Thymus (tissue), 11 donors: ENCODE results near the gene PSMG4. TPM values are rescaled to one million over a fixed set of nuclear protein-coding genes. Genes with fewer than 3 reads are reported as not detected.

Experiments used
- DNase-seq, 9 donors: peaks; one replicate each; pipeline ENCODE4 v3.0.0-alpha.2; 2013; ENCODE audit warnings: low spot score in 9 of 9, low read depth in 6 of 9, missing footprints in 1 of 9
- H3K27ac ChIP-seq, 2 donors: one replicate each; pipeline ENCODE4 v1.5.1; 2013; ENCODE audit warnings: control low read depth in 1 of 2, low read depth in 1 of 2, low read length in 1 of 2, mild to moderate bottlenecking in 1 of 2, moderate library complexity in 1 of 2
- H3K27me3 ChIP-seq, 2 donors: one replicate each; pipeline ENCODE4 v1.5.1; 2013; ENCODE audit warnings: low read length in 1 of 2; ENCODE audit not compliant: control insufficient read depth in 2 of 2, insufficient read depth in 1 of 2
- H3K36me3 ChIP-seq, 2 donors: one replicate each; pipeline ENCODE4 v1.5.1; 2013; ENCODE audit warnings: low read length in 1 of 2, mild to moderate bottlenecking in 1 of 2, moderate library complexity in 1 of 2; ENCODE audit not compliant: control insufficient read depth in 2 of 2, insufficient read depth in 2 of 2
- H3K4me1 ChIP-seq, 2 donors: one replicate each; pipeline ENCODE4 v1.5.1; 2013; ENCODE audit warnings: low read length in 2 of 2; ENCODE audit not compliant: control insufficient read depth in 2 of 2, insufficient read depth in 2 of 2
- H3K4me3 ChIP-seq, 2 donors: one replicate each; pipeline ENCODE4 v1.5.1; 2013; ENCODE audit warnings: low read length in 2 of 2, control low read depth in 1 of 2, mild to moderate bottlenecking in 1 of 2
- H3K9me3 ChIP-seq, 2 donors: one replicate each; pipeline ENCODE4 v1.5.1; 2013; ENCODE audit warnings: low read length in 1 of 2, mild to moderate bottlenecking in 1 of 2; ENCODE audit not compliant: control insufficient read depth in 2 of 2, insufficient read depth in 1 of 2
- WGBS: extraction: QIAGEN DNeasy Blood & Tissue Kit; methylation state at CpG from one replicate; pipeline ENCODE4 v1.1.7; 2013; 5-methylcytosine and 5-hydroxymethylcytosine counted together
- polyA plus RNA-seq: library from polyadenylated mRNA; stranded (reverse); fragments of 200-250 nt; gene quantifications from one replicate; pipeline ENCODE4 v1.2.3, GENCODE V29; 2013
- total RNA-seq: library from RNA; stranded (reverse); fragments of 120-200 nt; gene quantifications from one replicate; pipeline ENCODE4 v1.2.4, GENCODE V29; 2013
- donor health status: healthy.

The PSMG4 gene
- total and polyA plus RNA-seq, 2 donors = 24.9 to 27.1 TPM

GRCh38 chr6:3273707-3274521 lies 15.2 kb downstream of the PSMG4 start:
- peaks cover 28 to 49% of the 10 kb centered on the region in 2 donors for H3K36me3 ChIP-seq
- H3K4me3 ChIP-seq = no peak overlapping the region
- no peak for DNase-seq

GRCh38 chr6:3276174-3277167 lies 17.7 kb downstream of the PSMG4 start:
- Histone ChIP-seq H3K4me3 (no peak overlapping the region), H3K9me3 (no peaks in the 10 kb centered on the region), H3K27me3 (no peaks in the 10 kb centered on the region), H3K4me1 (no peaks in the 10 kb centered on the region), H3K36me3 (peaks cover 12 to 32% of the 10 kb centered on the region in 2 donors), H3K27ac (no peak overlapping the region)
- 95% methylated on average over 20 of the region's 20 CpGs for WGBS
- no peak for DNase-seq

More at GRCh38 chr6:3273707-3274521, 15.2 kb downstream of the PSMG4 start:
- Histone ChIP-seq H3K27ac (no peak overlapping the region), H3K27me3 (no peaks in the 10 kb centered on the region), H3K4me1 (no peaks in the 10 kb centered on the region), H3K9me3 (no peaks in the 10 kb centered on the region)
- WGBS = 97% methylated on average over 9 of the region's 9 CpGs

GRCh38 chr6:3277251-3277650 lies 18.5 kb downstream of the PSMG4 start:
- H3K9me3 ChIP-seq = no peaks in the 10 kb centered on the region
- H3K4me1 ChIP-seq = no peaks in the 10 kb centered on the region
- WGBS = 98% methylated on average over 12 of the region's 12 CpGs
- DNase-seq = no peak
- H3K27me3 ChIP-seq = no peaks in the 10 kb centered on the region
- no peak overlapping the region for H3K4me3 ChIP-seq
- no peak overlapping the region for H3K27ac ChIP-seq
- H3K36me3 ChIP-seq = peaks cover 4 to 24% of the 10 kb centered on the region in 2 donors

GRCh38 chr6:3277851-3278416 lies 19.2 kb downstream of the PSMG4 start:
- 94% methylated on average over 9 of the region's 9 CpGs for WGBS
- Histone ChIP-seq H3K36me3 (peaks cover 0 to 20% of the 10 kb centered on the region in 2 donors), H3K4me3 (no peak overlapping the region), H3K9me3 (no peaks in the 10 kb centered on the region), H3K27ac (no peak overlapping the region), H3K4me1 (no peaks in the 10 kb centered on the region), H3K27me3 (no peaks in the 10 kb centered on the region)
- DNase-seq = no peak

GRCh38 chr6:3278691-3279090 lies 19.9 kb downstream of the PSMG4 start:
- Histone ChIP-seq H3K36me3 (peaks cover 0 to 18% of the 10 kb centered on the region in 2 donors), H3K4me1 (no peaks in the 10 kb centered on the region), H3K9me3 (no peaks in the 10 kb centered on the region), H3K27me3 (no peaks in the 10 kb centered on the region), H3K4me3 (no peak overlapping the region), H3K27ac (no peak overlapping the region)
- WGBS = 97% methylated on average over 4 of the region's 4 CpGs
- no peak for DNase-seq

- no peak overlapping the region for H3K4me3 ChIP-seq
- peaks cover 0 to 18% of the 10 kb centered on the region in 2 donors for H3K36me3 ChIP-seq
- H3K27ac ChIP-seq = no peak overlapping the region
- 93% methylated on average over 14 of the region's 14 CpGs for WGBS
- no peaks in the 10 kb centered on the region for H3K9me3 ChIP-seq
- no peaks in the 10 kb centered on the region for H3K27me3 ChIP-seq
- H3K4me1 ChIP-seq = no peaks in the 10 kb centered on the region
- no peak for DNase-seq
These were observed 21.3 kb downstream of the PSMG4 start for GRCh38 chr6:3280091-3280490.

- no peaks in the 10 kb centered on the region for H3K9me3 ChIP-seq
- WGBS = 98% methylated on average over 14 of the region's 14 CpGs
- peaks cover 0 to 18% of the 10 kb centered on the region in 2 donors for H3K36me3 ChIP-seq
- H3K27ac ChIP-seq = no peak overlapping the region
- H3K4me1 ChIP-seq = no peaks in the 10 kb centered on the region
- no peak for DNase-seq
- no peak overlapping the region for H3K4me3 ChIP-seq
- no peaks in the 10 kb centered on the region for H3K27me3 ChIP-seq
These were observed 22.2 kb downstream of the PSMG4 start for GRCh38 chr6:3280866-3281465.

GRCh38 chr6:3281631-3282475 lies 23.1 kb downstream of the PSMG4 start:
- no peak for DNase-seq
- no peak overlapping the region for H3K27ac ChIP-seq
- peaks cover 0 to 18% of the 10 kb centered on the region in 2 donors for H3K36me3 ChIP-seq
- no peaks in the 10 kb centered on the region for H3K4me1 ChIP-seq
- 95% methylated on average over 13 of the region's 13 CpGs for WGBS
- H3K9me3 ChIP-seq = no peaks in the 10 kb centered on the region
- H3K27me3 ChIP-seq = no peaks in the 10 kb centered on the region
- no peak overlapping the region for H3K4me3 ChIP-seq
